Erythroblast (primary cell): Measurements from ENCODE around the gene BOD1.

Experiments
- GATA1 ChIP-seq: IDR thresholded peaks from 2 replicates; pipeline ENCODE4 v1.6.1; 2011; ENCODE audit warnings: low read depth, mild to moderate bottlenecking, control low read depth, low read length, moderate library complexity
- POLR2A ChIP-seq: IDR thresholded peaks from 2 replicates; pipeline ENCODE4 v1.6.1; 2011; ENCODE audit warnings: mild to moderate bottlenecking, low read length

DNA sequence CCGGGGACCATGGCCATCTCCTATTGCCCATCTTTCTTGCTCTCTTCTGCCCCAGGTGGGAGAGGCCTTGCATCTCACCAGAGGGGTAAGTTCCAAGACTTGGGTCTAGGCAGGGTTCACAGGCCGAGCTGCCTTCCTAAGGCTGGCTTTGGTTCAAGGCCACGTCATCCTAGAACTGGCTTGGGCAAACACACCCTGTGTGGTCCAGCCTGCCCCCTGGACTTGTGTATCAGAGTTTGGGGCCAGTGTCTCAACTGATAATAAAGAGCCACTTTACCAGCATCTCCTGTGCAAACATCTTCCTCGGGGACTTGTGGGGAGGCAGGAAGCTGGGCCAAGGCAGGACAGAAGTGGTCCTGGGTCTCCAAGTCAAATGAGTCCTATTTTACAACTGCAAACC, 17.8 kb downstream of the BOD1 start:
- no peak for TF ChIP-seq POLR2A
- TF ChIP-seq GATA1 = no peak
